Kidney capillary endothelial cell (primary cell): ENCODE measurements around the gene WWP2.

Source experiments
- DNase-seq: peaks from one replicate; pipeline ENCODE4 v3.0.0-alpha.2; 2018; ENCODE audit warnings: low spot score

Gene WWP2

GRCh38 chr16:69927056-69927757 is 165.1 kb downstream of the WWP2 start:
- DNase-seq: no peak

DNA sequence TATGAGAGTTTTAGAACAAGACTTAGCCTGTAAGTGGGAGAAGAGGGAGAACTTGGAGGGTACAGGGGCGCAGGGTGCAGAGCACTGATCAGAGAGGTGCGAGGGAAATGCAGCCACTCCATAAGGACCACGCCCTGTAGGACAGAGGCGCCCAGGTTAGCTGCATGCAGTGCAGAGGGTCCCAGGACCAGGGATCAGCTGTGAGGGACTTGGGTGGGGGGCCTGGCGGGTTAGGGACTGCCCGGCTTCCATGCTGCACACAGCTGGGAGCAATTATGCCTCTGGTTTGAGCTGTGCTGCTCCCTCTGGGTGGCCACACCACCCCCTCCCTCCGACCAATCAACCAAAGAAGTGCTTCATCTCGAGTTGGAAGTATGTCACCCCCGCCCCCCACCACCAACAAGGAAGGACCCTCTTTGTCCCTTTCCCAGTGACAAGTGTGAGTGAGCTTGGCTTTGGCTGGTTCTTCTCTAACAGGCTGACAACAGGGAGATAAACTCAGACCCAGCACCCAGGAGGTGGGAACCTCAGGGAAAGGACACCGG is 166.8 kb downstream of the WWP2 start:
- no peak for DNase-seq

DNA sequence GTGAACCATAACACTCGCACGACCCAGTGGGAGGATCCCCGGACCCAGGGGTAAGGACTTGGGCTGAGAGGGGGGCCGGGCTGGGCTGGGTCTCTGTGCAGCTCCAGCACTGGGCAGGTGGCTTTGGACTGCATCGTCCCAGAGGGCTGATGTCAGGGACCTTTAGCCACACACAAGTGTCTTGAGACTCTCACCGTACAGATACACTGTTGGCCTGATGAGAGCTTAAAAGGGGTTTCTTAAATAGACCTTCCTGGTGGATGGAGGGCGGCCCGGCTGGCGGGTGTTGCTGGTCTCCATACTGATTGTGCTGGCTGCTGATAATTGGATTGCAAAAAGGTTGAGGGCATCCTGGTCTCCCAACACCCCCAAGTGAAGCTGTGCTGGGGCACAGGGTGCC is 167.3 kb downstream of the WWP2 start:
- no peak for DNase-seq

GRCh38 chr16:69930117-69930776 is 168.1 kb downstream of the WWP2 start:
- DNase-seq: peak; percentile 62

- no peak for DNase-seq
Observed at GRCh38 chr16:69931631-69932030, 169.5 kb downstream of the WWP2 start.

- no peak for DNase-seq
Observed at GRCh38 chr16:69932228-69932627, 170.1 kb downstream of the WWP2 start.

DNA sequence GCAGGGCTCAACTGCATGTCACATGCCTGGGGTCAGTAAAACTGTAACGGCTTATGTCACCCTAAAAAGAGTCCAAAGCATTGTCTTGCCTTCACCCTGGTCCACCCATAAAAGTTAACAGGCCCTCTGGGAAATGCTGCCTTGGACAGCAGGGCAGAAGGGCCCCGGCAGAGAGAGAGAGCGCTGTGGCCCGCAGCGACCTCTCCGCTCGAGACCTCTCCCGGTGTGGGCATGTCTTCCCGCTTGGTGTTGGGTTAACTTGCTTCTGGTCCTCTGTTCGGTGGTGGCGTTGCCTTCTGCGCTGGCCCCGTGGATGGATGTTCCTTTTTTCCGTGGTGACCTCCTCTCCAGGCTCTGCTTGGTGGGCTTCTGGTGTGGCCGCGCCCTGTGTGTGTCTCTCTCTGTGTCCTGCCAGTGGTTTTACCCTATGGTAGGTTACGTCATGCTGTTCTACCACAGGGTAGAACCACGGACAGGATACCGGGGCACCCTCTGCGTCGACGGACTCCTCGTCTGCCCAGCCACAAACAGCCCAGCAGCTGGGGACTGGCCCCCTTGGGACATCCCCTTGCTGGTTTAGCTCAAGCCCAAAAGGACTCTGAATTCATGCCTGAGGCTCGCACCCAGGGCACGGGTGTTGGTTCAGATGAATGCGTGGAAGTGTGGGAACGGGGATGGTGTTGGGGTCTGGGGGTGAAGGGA is 170.7 kb downstream of the WWP2 start:
- DNase-seq: no peak

GRCh38 chr16:69934044-69934443 is 171.9 kb downstream of the WWP2 start:
- DNase-seq: no peak

DNA sequence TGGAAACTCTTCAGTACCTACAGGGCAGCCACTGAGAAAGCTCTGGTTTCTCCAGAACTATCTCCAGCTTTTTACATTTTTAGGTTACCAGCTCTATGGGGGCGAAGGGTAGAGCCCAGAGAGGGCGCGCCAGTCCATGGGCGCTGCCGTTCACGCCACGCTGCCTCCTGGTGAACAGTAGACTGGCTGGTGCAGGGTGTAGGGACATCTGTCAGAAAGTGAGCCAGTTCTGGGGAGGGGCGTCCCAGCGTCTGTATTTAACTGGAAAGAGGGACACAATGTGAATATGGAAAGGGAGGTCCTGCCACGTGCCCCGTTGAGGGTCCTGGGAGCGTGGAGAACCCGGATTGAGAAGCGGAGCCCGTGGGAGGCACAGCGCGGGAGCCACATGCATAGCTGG is 172.6 kb downstream of the WWP2 start:
- DNase-seq: no peak

- no peak for DNase-seq
Observed at GRCh38 chr16:69935278-69935711, 173.2 kb downstream of the WWP2 start.

DNA sequence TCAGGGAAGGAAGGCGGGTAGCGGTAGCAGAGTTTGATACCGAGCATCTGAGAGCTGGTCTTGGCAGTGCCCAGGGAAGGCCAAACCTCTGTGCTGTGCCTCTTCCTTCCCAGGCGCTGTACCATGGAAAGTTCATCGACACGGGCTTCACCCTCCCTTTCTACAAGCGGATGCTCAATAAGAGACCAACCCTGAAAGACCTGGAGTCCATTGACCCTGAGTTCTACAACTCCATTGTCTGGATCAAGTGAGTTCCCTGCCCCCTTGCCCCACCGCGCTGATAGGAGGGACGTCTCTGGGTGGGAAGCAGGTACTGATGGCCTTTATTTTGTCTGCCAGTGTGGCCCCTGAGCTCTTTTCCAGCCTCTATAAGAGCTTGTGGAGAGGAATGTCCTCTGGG is 173.6 kb downstream of the WWP2 start:
- no peak for DNase-seq

DNA sequence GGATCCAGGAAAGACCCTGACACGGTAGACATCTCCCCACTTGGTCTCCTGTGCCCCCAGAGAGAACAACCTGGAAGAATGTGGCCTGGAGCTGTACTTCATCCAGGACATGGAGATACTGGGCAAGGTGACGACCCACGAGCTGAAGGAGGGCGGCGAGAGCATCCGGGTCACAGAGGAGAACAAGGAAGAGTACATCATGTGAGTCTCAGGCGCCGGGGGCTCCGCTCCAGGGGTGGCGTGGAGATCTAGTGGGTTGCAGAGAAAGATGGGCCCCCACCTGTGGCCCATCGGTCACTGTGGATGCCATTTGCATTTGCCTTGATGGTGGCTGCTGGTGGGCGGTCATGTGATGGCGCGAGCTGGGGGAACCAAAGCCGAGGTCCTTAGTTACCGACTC is 174.1 kb downstream of the WWP2 start:
- no peak for DNase-seq

GRCh38 chr16:69936751-69937211 is 174.6 kb downstream of the WWP2 start:
- DNase-seq: no peak

GRCh38 chr16:69937465-69937951 is 175.4 kb downstream of the WWP2 start:
- DNase-seq: no peak

DNA sequence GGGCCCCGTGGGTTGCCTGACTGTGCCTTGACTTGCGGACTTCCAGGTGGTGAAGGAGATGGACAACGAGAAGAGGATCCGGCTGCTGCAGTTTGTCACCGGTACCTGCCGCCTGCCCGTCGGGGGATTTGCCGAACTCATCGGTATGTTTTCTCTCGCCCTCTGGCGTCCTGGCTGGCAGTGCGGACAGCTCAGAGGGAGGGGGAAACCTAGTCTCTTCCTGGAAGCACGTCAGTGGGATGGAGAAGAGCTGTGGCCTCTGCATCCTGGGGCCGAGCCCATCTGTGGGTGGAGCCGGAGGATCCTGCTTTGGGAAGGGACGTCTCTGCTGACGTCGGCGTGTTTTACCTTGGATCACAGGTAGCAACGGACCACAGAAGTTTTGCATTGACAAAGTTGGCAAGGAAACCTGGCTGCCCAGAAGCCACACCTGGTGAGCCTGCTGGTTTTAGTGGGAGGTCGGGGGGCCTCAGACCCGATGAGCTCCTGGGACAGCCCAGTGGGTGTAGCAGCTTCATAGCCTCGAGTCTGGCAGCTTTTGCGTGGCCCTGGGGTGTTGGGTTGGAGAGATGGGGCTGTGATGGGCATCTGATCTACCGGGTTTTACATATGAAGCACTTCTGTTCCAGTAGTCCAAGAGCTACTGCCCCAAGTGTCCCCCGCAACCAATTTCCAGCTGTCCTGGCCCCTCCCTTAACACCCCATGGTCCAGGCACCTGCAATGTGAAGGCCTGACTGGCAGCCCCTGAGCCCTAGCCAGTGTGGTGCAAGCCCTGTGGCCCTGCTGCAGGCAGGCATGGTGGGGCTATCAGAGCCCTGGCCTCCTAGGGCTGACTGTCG is 177.1 kb downstream of the WWP2 start:
- no peak for DNase-seq

DNA sequence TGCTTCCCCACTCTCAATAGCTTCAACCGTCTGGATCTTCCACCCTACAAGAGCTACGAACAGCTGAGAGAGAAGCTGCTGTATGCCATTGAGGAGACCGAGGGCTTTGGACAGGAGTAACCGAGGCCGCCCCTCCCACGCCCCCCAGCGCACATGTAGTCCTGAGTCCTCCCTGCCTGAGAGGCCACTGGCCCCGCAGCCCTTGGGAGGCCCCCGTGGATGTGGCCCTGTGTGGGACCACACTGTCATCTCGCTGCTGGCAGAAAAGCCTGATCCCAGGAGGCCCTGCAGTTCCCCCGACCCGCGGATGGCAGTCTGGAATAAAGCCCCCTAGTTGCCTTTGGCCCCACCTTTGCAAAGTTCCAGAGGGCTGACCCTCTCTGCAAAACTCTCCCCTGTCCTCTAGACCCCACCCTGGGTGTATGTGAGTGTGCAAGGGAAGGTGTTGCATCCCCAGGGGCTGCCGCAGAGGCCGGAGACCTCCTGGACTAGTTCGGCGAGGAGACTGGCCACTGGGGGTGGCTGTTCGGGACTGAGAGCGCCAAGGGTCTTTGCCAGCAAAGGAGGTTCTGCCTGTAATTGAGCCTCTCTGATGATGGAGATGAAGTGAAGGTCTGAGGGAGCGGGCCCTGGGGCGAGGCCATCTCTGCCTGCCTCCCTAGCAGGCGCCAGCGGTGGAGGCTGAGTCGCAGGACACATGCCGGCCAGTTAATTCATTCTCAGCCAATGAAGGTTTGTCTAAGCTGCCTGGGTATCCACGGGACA is 177.9 kb downstream of the WWP2 start:
- DNase-seq: no peak

GRCh38 chr16:69940676-69941075 is 178.5 kb downstream of the WWP2 start:
- DNase-seq: no peak

DNA sequence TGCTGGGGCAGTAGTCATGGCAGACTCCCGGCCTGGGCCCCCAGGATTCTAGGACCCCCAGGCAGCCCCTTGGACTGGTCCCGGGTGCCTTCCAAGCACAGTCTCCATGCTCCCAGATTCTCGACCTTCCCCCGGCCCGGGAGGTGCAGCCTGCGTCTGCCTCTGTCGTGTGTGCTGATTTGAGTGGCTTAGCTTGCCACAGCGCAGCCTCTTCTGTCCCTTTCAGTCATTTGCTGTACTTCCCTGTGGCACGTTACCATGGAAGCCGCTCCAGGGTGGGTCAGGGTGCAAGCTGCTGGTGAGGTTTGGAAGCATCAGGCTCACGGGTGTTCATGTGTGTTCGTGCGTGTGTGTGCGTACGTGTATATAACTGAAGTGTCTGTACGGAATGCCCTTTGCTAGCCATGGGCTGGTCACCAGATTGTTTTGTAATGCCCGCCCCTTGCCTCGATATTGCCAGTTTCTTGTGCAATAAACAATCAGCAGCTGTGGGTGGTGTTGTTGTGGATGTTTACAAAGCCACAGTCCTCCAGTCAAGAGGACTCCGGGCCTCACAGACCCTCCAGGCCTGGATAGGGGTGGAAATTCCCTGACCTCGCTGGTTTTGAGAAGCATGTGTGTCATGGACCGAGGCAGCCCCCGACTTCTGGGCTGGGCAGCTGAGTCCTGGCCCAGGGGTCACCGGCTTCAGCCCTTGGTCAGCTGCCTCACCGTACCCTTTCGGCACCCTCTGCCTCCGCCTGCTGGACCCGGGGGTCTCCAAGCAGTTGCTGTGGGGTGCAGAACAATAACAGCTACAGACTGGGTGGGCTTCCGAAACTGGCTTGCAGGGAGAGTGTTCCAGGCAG is 179.3 kb downstream of the WWP2 start:
- no peak for DNase-seq

DNA sequence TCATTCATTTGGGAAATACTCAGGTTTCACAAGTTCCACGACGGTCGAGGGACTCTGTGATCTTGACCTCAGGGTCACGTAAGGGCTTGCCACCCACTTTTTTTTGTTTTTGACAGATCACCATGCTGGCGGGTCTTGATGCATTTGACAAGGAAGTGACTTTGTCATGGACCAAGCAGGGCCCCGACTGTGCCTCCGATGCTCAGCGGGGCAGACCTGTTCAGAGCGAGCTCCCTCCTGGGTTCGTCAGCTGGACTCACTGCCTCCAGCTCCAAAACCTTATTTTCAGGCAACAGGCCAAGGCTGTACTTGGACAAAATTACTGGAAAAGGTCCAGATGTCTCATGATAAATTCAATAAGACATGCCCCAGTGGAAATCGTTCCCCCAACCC is 180.0 kb downstream of the WWP2 start:
- no peak for DNase-seq

DNA sequence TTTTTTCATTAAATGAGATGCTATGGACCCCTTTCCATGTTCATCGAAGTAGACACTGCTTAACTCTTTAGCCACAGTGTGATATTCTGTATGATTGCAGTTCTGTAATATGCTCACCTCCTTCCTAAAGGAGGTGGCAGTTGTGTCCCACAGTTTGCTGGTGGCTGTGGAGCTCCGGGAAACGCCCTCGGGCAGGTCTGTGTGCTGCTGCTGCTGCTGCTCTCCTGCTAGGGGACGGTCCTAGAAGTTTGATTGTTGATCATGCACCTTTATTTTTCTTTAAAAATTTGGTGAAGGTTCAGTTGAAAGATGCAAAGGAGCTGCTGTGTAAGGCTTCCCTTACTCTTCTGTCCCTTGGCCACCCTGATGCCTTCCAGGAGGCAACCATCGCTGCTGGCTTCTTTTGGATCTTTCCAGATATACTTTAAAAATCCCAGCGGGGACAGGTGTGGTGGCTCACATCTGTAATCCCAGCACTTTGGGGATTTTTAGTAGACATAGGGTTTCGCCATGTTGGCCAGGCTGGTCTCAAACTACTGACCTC is 180.6 kb downstream of the WWP2 start:
- DNase-seq: no peak
